K562 (cell line): ENCODE data around the gene SCYL3. TPM values are rescaled to one million over a fixed set of nuclear protein-coding genes. Genes with fewer than 3 reads are reported as not detected.

Source experiments
- ATF1 ChIP-seq, 2 experiments: fragments of 450-650 bp in 1 of 2; IDR thresholded peaks; 2 replicates each; pipeline ENCODE4 v1.6.1; 2016; ENCODE audit warnings: missing compliant biosample characterization in 1 of 2, missing genetic modification characterization in 1 of 2
- BRF2 ChIP-seq: IDR thresholded peaks from 3 replicates; pipeline ENCODE4 v1.6.1; 2011; ENCODE audit warnings: borderline replicate concordance, mild to moderate bottlenecking; ENCODE audit not compliant: insufficient read length, insufficient read depth
- E2F1 ChIP-seq: sonication (generic); formaldehyde crosslinking; IDR thresholded peaks from 2 replicates; pipeline ENCODE4 v1.8.1; 2023; ENCODE audit warnings: mild to moderate bottlenecking, missing genetic modification reagents, moderate library complexity
- ETV1 ChIP-seq: fragments of 450-650 bp; conservative IDR thresholded peaks from 2 replicates; pipeline ENCODE4 v1.6.1; 2016; ENCODE audit warnings: missing genetic modification characterization, control low read depth, low read depth, missing compliant biosample characterization
- ETV6 ChIP-seq, 3 experiments: fragments of 150-350 bp in 1 of 3; sonication (generic) in 1 of 3; formaldehyde crosslinking in 1 of 3; IDR thresholded peaks; 2 replicates each; pipeline versions ENCODE4 v1.6.1 to v1.8.0; 2014 to 2022; ENCODE audit warnings: borderline replicate concordance in 2 of 3, low read depth in 2 of 3, antibody characterized with exemption in 1 of 3, low read length in 1 of 3, mild to moderate bottlenecking in 1 of 3, missing genetic modification reagents in 1 of 3
- HES1 ChIP-seq: fragments of 450-650 bp; IDR thresholded peaks from 2 replicates; pipeline ENCODE4 v1.6.1; 2016; ENCODE audit warnings: low read depth, mild to moderate bottlenecking, moderate library complexity
- HMGXB4 ChIP-seq: sonication (generic); formaldehyde crosslinking; IDR thresholded peaks from 2 replicates; pipeline ENCODE4 v1.8.1; 2023; ENCODE audit warnings: mild to moderate bottlenecking, missing genetic modification reagents
- KAT7 ChIP-seq: sonication (generic); formaldehyde crosslinking; IDR thresholded peaks from 2 replicates; pipeline ENCODE4 v1.8.0; 2022; ENCODE audit warnings: missing genetic modification reagents, mild to moderate bottlenecking, borderline replicate concordance
- KLF16 ChIP-seq: IDR thresholded peaks from 2 replicates; pipeline ENCODE4 v1.6.1; 2016; ENCODE audit warnings: antibody characterized with exemption
- NR4A1 ChIP-seq, 2 experiments: fragments of 250-450 bp in 1 of 2; fragments of 450-650 bp in 1 of 2; sonication (Bioruptor Pico) in 1 of 2; IDR thresholded peaks; 2 replicates each; pipeline versions ENCODE4 v1.4.0 to v1.6.1; 2016 to 2020; ENCODE audit warnings: mild to moderate bottlenecking in 2 of 2, missing compliant biosample characterization in 1 of 2, missing genetic modification characterization in 1 of 2, moderate library complexity in 1 of 2
- PCBP2 ChIP-seq: fragments of 200-400 bp; formaldehyde crosslinking; IDR thresholded peaks from 2 replicates; pipeline ENCODE4 v1.6.1; 2018; ENCODE audit warnings: low read length, low read depth, mild to moderate bottlenecking, moderate library complexity; ENCODE audit not compliant: poor library complexity, severe bottlenecking
- PHB2 ChIP-seq: fragments of 450-650 bp; IDR thresholded peaks from 2 replicates; pipeline ENCODE4 v1.6.1; 2017; ENCODE audit warnings: low read depth
- RBM17 ChIP-seq: fragments of 200-400 bp; formaldehyde crosslinking; IDR thresholded peaks from 2 replicates; pipeline ENCODE4 v1.6.1; 2017; ENCODE audit warnings: low read depth, mild to moderate bottlenecking, low read length, borderline replicate concordance
- SMARCA5 ChIP-seq: fragments of 450-650 bp; IDR thresholded peaks from 2 replicates; pipeline ENCODE4 v1.6.1; 2016
- TCF7L2 ChIP-seq: fragments of 150-350 bp; IDR thresholded peaks from 2 replicates; pipeline ENCODE4 v1.6.1; 2016; ENCODE audit warnings: low read depth, mild to moderate bottlenecking, low read length, moderate library complexity
- ZBTB17 ChIP-seq: fragments of 450-650 bp; formaldehyde crosslinking; IDR thresholded peaks from 2 replicates; pipeline ENCODE4 v1.4.0; 2020; ENCODE audit warnings: mild to moderate bottlenecking
- ZBTB2 ChIP-seq: fragments of 450-650 bp; IDR thresholded peaks from 2 replicates; pipeline ENCODE4 v1.6.1; 2016; ENCODE audit warnings: antibody characterized with exemption
- ZC3H4 ChIP-seq: sonication (generic); formaldehyde crosslinking; IDR thresholded peaks from 2 replicates; pipeline ENCODE4 v1.9.0; 2021; ENCODE audit warnings: missing genetic modification reagents, borderline replicate concordance
- ZNF3 ChIP-seq: fragments of 250-450 bp; sonication (Bioruptor Pico); IDR thresholded peaks from 2 replicates; pipeline ENCODE4 v1.5.0; 2021; ENCODE audit warnings: mild to moderate bottlenecking, moderate library complexity
- ZNF644 ChIP-seq: fragments of 200-800 bp; sonication (Bioruptor generic); IDR thresholded peaks from 2 replicates; pipeline ENCODE4 v1.6.1; 2016; ENCODE audit warnings: low read depth, missing genetic modification characterization, missing compliant biosample characterization
- ZSCAN29 ChIP-seq: fragments of 450-650 bp; IDR thresholded peaks from 2 replicates; pipeline ENCODE4 v1.6.1; 2017
- polyA plus RNA-seq, 8 experiments: library from polyadenylated mRNA; depleted of rRNA in 4 of 8; stranded (reverse) in 5 of 8; unstranded in 3 of 8; fragments of >200 nt; fragmentation: Nextera tagmentation in 2 of 8; fragmentation: Illumina TruSeq in 1 of 8; extraction: Ambion mirVana in 2 of 8; extraction: Trizol in 1 of 8; gene quantifications; 2 replicates each; pipeline versions ENCODE4 v1.2.1 to v1.2.3, GENCODE V29; 2011 to 2014; ENCODE audit warnings: inconsistent platforms in 1 of 8, missing spikeins in 1 of 8
- total RNA-seq, 7 experiments: library from RNA; depleted of rRNA in 6 of 7; stranded (reverse); fragments of >200 nt in 6 of 7; fragmentation: Illumina TruSeq in 2 of 7; extraction: Trizol in 2 of 7; gene quantifications; 2 replicates each; pipeline versions ENCODE4 v1.2.1 to v1.2.3, GENCODE V29; 2011 to 2021; ENCODE audit warnings: low replicate concordance in 1 of 7

Gene SCYL3
- total and polyA plus RNA-seq, 9 of the 15 experiments (the other 6 are each of a cell fraction or from before 2014, with no cell fraction given), result 3.6 to 11.4 (median 7.1) TPM

- TF ChIP-seq ATF1 (CRISPR knock-in tag; IDR thresholded peaks at IDR 0.05) (no peak; the same call in 1 of the 2 replicates), ATF1 (tag; IDR thresholded peaks at IDR 0.05) (peak; percentile 99), ZSCAN29 (no peak), NR4A1 (CRISPR knock-in tag; IDR thresholded peaks at IDR 0.05) (no peak), NR4A1 (tag; IDR thresholded peaks at IDR 0.05) (no peak; the same call in none of the 2 replicates), PCBP2 (no peak), BRF2 (no peak), PHB2 (no peak), ZBTB17 (CRISPR knock-in tag) (peak; percentile 80), HMGXB4 (CRISPR knock-in tag) (no peak), KAT7 (CRISPR knock-in tag) (peak; percentile 81; the same call in 1 of the 2 replicates), ETV1 (tag) (peak; percentile 100), SMARCA5 (no peak), RBM17 (no peak), E2F1 (CRISPR knock-in tag) (no peak), ETV6 (IDR thresholded peaks at IDR 0.05; ENCODE audit: borderline replicate concordance in 1 of 2, low read depth in 2 of 2, low read length in 1 of 2) (no peak; a peak in 1 of 4 replicates), ETV6 (CRISPR knock-in tag; IDR thresholded peaks at IDR 0.05; ENCODE audit: borderline replicate concordance) (no peak), KLF16 (no peak), ZNF3 (CRISPR knock-in tag) (no peak), ZC3H4 (CRISPR knock-in tag) (no peak), ZBTB2 (no peak), HES1 (no peak), TCF7L2 (no peak), ZNF644 (peak; percentile 98)
These were observed at the start of gene SCYL3 (continued) for GRCh38 chr1:169893645-169894423.
